A549 (cell line): ENCODE results near the gene CRACR2B. TPM values are rescaled to one million over a fixed set of nuclear protein-coding genes. Genes with fewer than 3 reads are reported as not detected.
A peak's percentile ranks its signal among the peaks of the same experiment; 100 is the strongest.

Experiments used
- ATAC-seq, 2 experiments: fragments of 200-7000 bp in 1 of 2; fragments of >200 bp in 1 of 2; cut with Nextera tagmentation in 1 of 2; cut with Tn5 transposase in 1 of 2; 3 replicates each; pipeline versions ENCODE4 v1.8.0 to v1.9.1; 2018 to 2020; ENCODE audit warnings: mild to moderate bottlenecking in 1 of 2, moderate library complexity in 1 of 2
- CTCF ChIA-PET: fragments of 300-600 bp; sonication (Branson Sonifier 250); formaldehyde crosslinking; extraction: SDS; loops from one replicate; lab custom pipeline; 2021; ENCODE audit warnings: antibody characterized with exemption, inconsistent platforms; lab: Yijun Ruan, JAX
- POLR2A ChIA-PET: fragments of 350-600 bp; formaldehyde crosslinking; extraction: SDS; loops from one replicate; lab custom pipeline; 2021; ENCODE audit warnings: antibody characterized with exemption, inconsistent platforms; lab: Yijun Ruan, JAX
- DNase-seq, 2 experiments: peaks; one replicate each; pipeline versions ENCODE4 v3.0.0 to v3.0.0-alpha.2; 2011 to 2016; ENCODE audit warnings: low read depth in 1 of 2, low spot score in 1 of 2
- FAIRE-seq: peaks from 2 replicates; lab custom pipeline; 2011; peaks lifted over from hg19 to GRCh38; lab: Jason Lieb, UNC
- H3K27ac ChIP-seq, 2 experiments: fragments of >200 bp; sonication (Bioruptor Twin); formaldehyde crosslinking; 3 replicates each; pipeline ENCODE4 v1.5.1; 2016 to 2017
- H3K4me1 ChIP-seq: fragments of >200 bp; sonication (Bioruptor Twin); formaldehyde crosslinking; 3 replicates; pipeline ENCODE4 v1.6.1; 2016
- H3K4me2 ChIP-seq: fragments of >200 bp; sonication (Bioruptor Twin); formaldehyde crosslinking; 3 replicates; pipeline ENCODE4 v1.6.1; 2016
- H3K4me3 ChIP-seq: fragments of >200 bp; sonication (Bioruptor Twin); formaldehyde crosslinking; 3 replicates; pipeline ENCODE4 v1.5.1; 2016
- H3K9me3 ChIP-seq: fragments of >200 bp; sonication (Bioruptor Twin); formaldehyde crosslinking; 3 replicates; pipeline ENCODE4 v1.6.1; 2016
- CEBPB ChIP-seq, 2 experiments: fragments of >200 bp in 1 of 2; sonication (Bioruptor Twin) in 1 of 2; formaldehyde crosslinking in 1 of 2; IDR thresholded peaks; 2 replicates each; pipeline ENCODE4 v1.6.1; 2012 to 2016
- CHD2 ChIP-seq: fragments of 150-350 bp; IDR thresholded peaks from 2 replicates; pipeline ENCODE4 v1.6.1; 2014; ENCODE audit warnings: low read length; ENCODE audit not compliant: partially characterized antibody
- EP300 ChIP-seq, 2 experiments: fragments of >200 bp; sonication (Bioruptor Twin); formaldehyde crosslinking; IDR thresholded peaks; 2 replicates in 1 of 2; 3 replicates in 1 of 2; pipeline ENCODE4 v1.6.1; 2016 to 2017
- ESRRA ChIP-seq: fragments of 150-350 bp; IDR thresholded peaks from 2 replicates; pipeline ENCODE4 v1.6.1; 2014; ENCODE audit warnings: mild to moderate bottlenecking, low read length, borderline replicate concordance
- FOSL2 ChIP-seq, 2 experiments: fragments of 450-650 bp in 1 of 2; fragments of >200 bp in 1 of 2; sonication (Bioruptor Twin) in 1 of 2; formaldehyde crosslinking; IDR thresholded peaks; 2 replicates each; pipeline versions ENCODE4 v1.5.0 to v1.6.1; 2016 to 2020; ENCODE audit warnings: mild to moderate bottlenecking in 1 of 2, moderate library complexity in 1 of 2
- GATA3 ChIP-seq: IDR thresholded peaks from 2 replicates; pipeline ENCODE4 v1.6.1; 2012; ENCODE audit warnings: borderline replicate concordance
- HOXA7 ChIP-seq: fragments of 250-450 bp; sonication (Bioruptor Pico); IDR thresholded peaks from 2 replicates; pipeline ENCODE4 v1.5.0; 2020; ENCODE audit warnings: mild to moderate bottlenecking, moderate library complexity
- HOXB13 ChIP-seq: fragments of 250-450 bp; sonication (Bioruptor Pico); IDR thresholded peaks from 2 replicates; pipeline ENCODE4 v1.5.0; 2020; ENCODE audit warnings: low read depth, mild to moderate bottlenecking, moderate library complexity
- HOXB5 ChIP-seq: fragments of 250-450 bp; sonication (Bioruptor Pico); IDR thresholded peaks from 2 replicates; pipeline ENCODE4 v1.5.0; 2020; ENCODE audit warnings: mild to moderate bottlenecking, moderate library complexity
- MAFK ChIP-seq: fragments of 450-650 bp; IDR thresholded peaks from 2 replicates; pipeline ENCODE4 v1.6.1; 2014; ENCODE audit not compliant: partially characterized antibody
- MAZ ChIP-seq: fragments of 150-350 bp; IDR thresholded peaks from 2 replicates; pipeline ENCODE4 v1.6.1; 2014; ENCODE audit warnings: antibody characterized with exemption, low read depth, low read length, borderline replicate concordance
- NPAS2 ChIP-seq: fragments of 250-450 bp; sonication (Bioruptor Pico); IDR thresholded peaks from 2 replicates; pipeline ENCODE4 v1.8.0; 2022; ENCODE audit warnings: mild to moderate bottlenecking, moderate library complexity, borderline replicate concordance
- PHF8 ChIP-seq: fragments of 200-600 bp; sonication (generic); IDR thresholded peaks from 2 replicates; pipeline ENCODE4 v1.6.1; 2016; ENCODE audit warnings: low read depth, mild to moderate bottlenecking, antibody characterized with exemption, moderate library complexity, borderline replicate concordance
- POLR2A ChIP-seq: IDR thresholded peaks from 2 replicates; pipeline ENCODE4 v1.6.1; 2012; ENCODE audit warnings: mild to moderate bottlenecking, low read length
- RAD21 ChIP-seq, 2 experiments: fragments of >200 bp in 1 of 2; sonication (Bioruptor Twin) in 1 of 2; formaldehyde crosslinking in 1 of 2; IDR thresholded peaks in 1 of 2; conservative IDR thresholded peaks in 1 of 2; 2 replicates in 1 of 2; 3 replicates in 1 of 2; pipeline ENCODE4 v1.6.1; 2012 to 2018; ENCODE audit warnings: inconsistent platforms in 1 of 2
- RARB ChIP-seq: fragments of 250-450 bp; sonication (Bioruptor Pico); IDR thresholded peaks from 2 replicates; pipeline ENCODE4 v1.8.0; 2021; ENCODE audit warnings: mild to moderate bottlenecking, moderate library complexity
- RCOR1 ChIP-seq: fragments of 150-350 bp; IDR thresholded peaks from 2 replicates; pipeline ENCODE4 v1.6.1; 2014; ENCODE audit warnings: antibody characterized with exemption, low read length, low read depth
- RFX5 ChIP-seq: fragments of 450-650 bp; IDR thresholded peaks from 2 replicates; pipeline ENCODE4 v1.7.1; 2014; ENCODE audit warnings: antibody characterized with exemption, mild to moderate bottlenecking, moderate library complexity
- SMC3 ChIP-seq: fragments of >200 bp; sonication (Bioruptor Twin); formaldehyde crosslinking; IDR thresholded peaks from 3 replicates; pipeline ENCODE4 v1.6.1; 2018; ENCODE audit warnings: inconsistent platforms
- SREBF2 ChIP-seq: fragments of 450-650 bp; IDR thresholded peaks from 2 replicates; pipeline ENCODE4 v1.6.1; 2014; ENCODE audit warnings: mild to moderate bottlenecking, moderate library complexity
- TP53 ChIP-seq: fragments of 250-450 bp; sonication (Bioruptor Pico); IDR thresholded peaks from 2 replicates; pipeline ENCODE4 v1.5.0; 2021; ENCODE audit warnings: mild to moderate bottlenecking, moderate library complexity
- WGBS: methylation state at CpG from one replicate; pipeline ENCODE4 v1.1.6; 2017; ENCODE audit errors: missing lambda C conversion rate; 5-methylcytosine and 5-hydroxymethylcytosine counted together
- polyA plus RNA-seq, 4 experiments: library from polyadenylated mRNA; depleted of rRNA in 3 of 4; stranded (reverse); fragments of >200 nt; fragmentation: RNase III in 1 of 4; extraction: RNeasy Plus Mini Kit Qiagen cat#74134 plus additional on column Dnase treatment in 1 of 4; gene quantifications; 2 replicates in 3 of 4; 3 replicates in 1 of 4; pipeline ENCODE4 v1.2.3, GENCODE V29; 2011 to 2017
- TF ChIP-seq, protein P1 (sequence below): IDR thresholded peaks from 2 replicates; pipeline ENCODE4 v1.6.1; 2012; ENCODE audit warnings: low read depth, borderline replicate concordance
- TF ChIP-seq, protein P2 (sequence below): IDR thresholded peaks from 2 replicates; pipeline ENCODE4 v1.6.1; 2012
- TF ChIP-seq, protein P3 (sequence below): fragments of 250-450 bp; sonication (Bioruptor Pico); IDR thresholded peaks from 2 replicates; pipeline ENCODE4 v1.5.0; 2021; ENCODE audit warnings: mild to moderate bottlenecking, moderate library complexity, borderline replicate concordance

Gene CRACR2B
- polyA plus RNA-seq, 2 of the 4 experiments (the other 2 are of a cell fraction), result 1.2 to 3.0 TPM

DNA sequence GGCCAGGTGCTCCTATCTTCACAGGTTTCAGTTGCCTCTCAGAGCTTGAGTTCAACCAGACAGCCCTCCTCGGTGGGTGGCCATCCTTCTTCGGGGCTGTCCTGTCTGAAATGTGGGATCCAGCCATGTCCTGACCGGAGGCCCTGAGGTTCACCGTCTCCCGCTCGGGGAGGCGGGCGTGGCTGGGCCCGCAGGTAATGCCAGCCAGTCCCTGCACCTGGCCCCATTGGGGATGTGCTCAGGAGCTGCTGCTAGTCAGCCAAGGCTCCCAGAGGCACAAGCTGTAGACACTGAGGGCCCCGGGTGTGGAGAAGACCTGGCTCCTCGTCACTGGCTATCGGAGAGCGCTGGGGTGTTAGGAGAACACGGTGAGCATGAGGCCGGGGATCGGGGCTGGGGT is 47.5 kb downstream of the CRACR2B start:
- no peak for FAIRE-seq
- Histone ChIP-seq H3K4me2 (no peak overlapping the region), H3K4me3 (no peak overlapping the region), H3K27ac (no peak overlapping the region), H3K9me3 (no peaks in the 10 kb centered on the region), H3K4me1 (peaks cover 5% of the 10 kb centered on the region; the same call in 1 of the 3 replicates)
- CTCF ChIA-PET, result interaction anchor here (0.6 to 2.4 kb wide), 4 partner anchors 17 to 176 kb away, joined by 3 to 14 read pairs (median 3); no protein-coding TSS in a partner anchor
- ATAC-seq, result no peak
- POLR2A ChIA-PET, result no interaction called here
- no peak for DNase-seq
- no peak for TF ChIP-seq RAD21 (conservative IDR thresholded peaks at IDR 0.05 in 1 of 2, IDR thresholded peaks at IDR 0.05 in 1 of 2)
- TF ChIP-seq RFX5, result no peak
- TF ChIP-seq FOSL2 (IDR thresholded peaks at IDR 0.05), result no peak
- no peak for TF ChIP-seq FOSL2 (CRISPR knock-in tag; IDR thresholded peaks at IDR 0.05)
- TF ChIP-seq RARB (CRISPR knock-in tag), result no peak
- 95% methylated on average over 9 of the region's 16 CpGs for WGBS

DNA sequence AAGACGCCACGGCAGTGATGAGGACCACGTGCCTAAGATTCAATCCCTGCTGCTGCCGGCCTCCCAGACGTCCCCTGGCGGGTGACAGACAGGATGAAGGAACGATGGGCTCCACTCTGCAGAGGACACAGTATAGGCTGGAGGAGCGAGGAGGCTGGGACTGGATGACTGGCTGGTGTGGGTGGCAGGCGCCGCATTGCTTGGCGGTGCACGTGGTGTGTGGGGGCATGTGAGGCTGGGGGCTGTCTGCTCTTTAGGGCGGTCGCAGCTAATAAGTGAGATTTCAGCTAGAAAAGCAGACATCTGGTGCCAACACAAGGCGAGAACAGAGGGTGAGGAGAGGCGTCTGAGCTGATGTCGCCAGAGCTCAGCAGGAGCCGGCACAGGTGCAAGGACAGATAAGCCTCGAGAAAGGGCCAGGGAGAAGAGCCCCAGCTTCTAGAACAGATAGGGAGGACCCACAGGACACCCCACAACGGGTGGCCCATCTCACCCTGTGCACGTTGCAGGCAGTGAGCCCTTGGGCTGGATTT is 48.1 kb downstream of the CRACR2B start:
- Histone ChIP-seq H3K4me3 (no peak overlapping the region), H3K4me2 (no peak overlapping the region), H3K4me1 (peaks cover 5% of the 10 kb centered on the region; the same call in 1 of the 3 replicates), H3K9me3 (no peaks in the 10 kb centered on the region), H3K27ac (no peak overlapping the region)
- POLR2A ChIA-PET, result no interaction called here
- CTCF ChIA-PET, result interaction anchor here (1.3 to 2.4 kb wide), 4 partner anchors 16 to 175 kb away, joined by 3 to 14 read pairs (median 6); no protein-coding TSS in a partner anchor
- FAIRE-seq (no peak), DNase-seq (no peak), ATAC-seq (no peak)
- no peak for TF ChIP-seq CEBPB (IDR thresholded peaks at IDR 0.05)
- no peak for TF ChIP-seq EP300 (IDR thresholded peaks at IDR 0.05)
- TF ChIP-seq SMC3, result no peak
- TF ChIP-seq HOXB5 (CRISPR knock-in tag), result no peak
- TF ChIP-seq SREBF2, result no peak
- no peak for TF ChIP-seq POLR2A
- no peak for TF ChIP-seq HOXA7
- TF ChIP-seq HOXB13 (CRISPR knock-in tag), result no peak
- TF ChIP-seq, protein P1, sequence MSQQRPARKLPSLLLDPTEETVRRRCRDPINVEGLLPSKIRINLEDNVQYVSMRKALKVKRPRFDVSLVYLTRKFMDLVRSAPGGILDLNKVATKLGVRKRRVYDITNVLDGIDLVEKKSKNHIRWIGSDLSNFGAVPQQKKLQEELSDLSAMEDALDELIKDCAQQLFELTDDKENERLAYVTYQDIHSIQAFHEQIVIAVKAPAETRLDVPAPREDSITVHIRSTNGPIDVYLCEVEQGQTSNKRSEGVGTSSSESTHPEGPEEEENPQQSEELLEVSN, result no peak
- TF ChIP-seq FOSL2 (IDR thresholded peaks at IDR 0.05), result no peak
- TF ChIP-seq FOSL2 (CRISPR knock-in tag; IDR thresholded peaks at IDR 0.05), result no peak
- no peak for TF ChIP-seq NPAS2 (CRISPR knock-in tag)
- TF ChIP-seq CHD2, result no peak
- no peak for TF ChIP-seq RCOR1
- TF ChIP-seq ESRRA, result no peak
- no peak for TF ChIP-seq MAZ
- TF ChIP-seq, protein P2, sequence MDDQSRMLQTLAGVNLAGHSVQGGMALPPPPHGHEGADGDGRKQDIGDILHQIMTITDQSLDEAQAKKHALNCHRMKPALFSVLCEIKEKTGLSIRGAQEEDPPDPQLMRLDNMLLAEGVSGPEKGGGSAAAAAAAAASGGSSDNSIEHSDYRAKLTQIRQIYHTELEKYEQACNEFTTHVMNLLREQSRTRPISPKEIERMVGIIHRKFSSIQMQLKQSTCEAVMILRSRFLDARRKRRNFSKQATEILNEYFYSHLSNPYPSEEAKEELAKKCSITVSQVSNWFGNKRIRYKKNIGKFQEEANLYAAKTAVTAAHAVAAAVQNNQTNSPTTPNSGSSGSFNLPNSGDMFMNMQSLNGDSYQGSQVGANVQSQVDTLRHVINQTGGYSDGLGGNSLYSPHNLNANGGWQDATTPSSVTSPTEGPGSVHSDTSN, result no peak
- no peak for TF ChIP-seq GATA3
- no peak for TF ChIP-seq PHF8
- no peak for TF ChIP-seq TP53
- 91% methylated on average over 21 of the region's 21 CpGs for WGBS

DNA sequence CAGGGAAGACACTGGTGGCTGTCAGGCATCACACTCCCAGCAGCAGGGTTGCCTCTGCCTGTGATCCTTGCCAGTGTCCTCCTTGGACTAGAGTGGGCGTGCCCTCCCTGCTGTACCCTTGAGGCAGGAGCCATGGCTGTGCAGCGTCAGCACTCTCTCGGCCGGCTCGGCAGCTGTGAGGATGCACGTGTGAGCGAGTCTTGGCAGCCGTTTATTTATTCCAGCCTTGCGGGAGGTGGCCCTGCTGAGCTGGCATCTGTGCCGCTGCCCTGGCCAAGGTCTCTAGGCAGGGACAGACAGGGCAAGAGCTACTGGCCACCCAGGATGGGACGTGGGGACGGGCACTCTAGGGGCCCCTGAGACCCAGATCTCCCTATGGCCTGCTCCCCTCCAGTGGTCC is 48.8 kb downstream of the CRACR2B start:
- Histone ChIP-seq H3K27ac (no peak overlapping the region), H3K4me1 (peaks cover 5% of the 10 kb centered on the region; the same call in 1 of the 3 replicates), H3K4me3 (no peak overlapping the region), H3K9me3 (no peaks in the 10 kb centered on the region), H3K4me2 (no peak overlapping the region)
- ChIA-PET CTCF (interaction anchor here (1.3 to 2.4 kb wide), 6 partner anchors 15 to 177 kb away, joined by 3 to 14 read pairs (median 6); no protein-coding TSS in a partner anchor), POLR2A (no interaction called here)
- DNase-seq (no peak), ATAC-seq (peak; percentile 2 to 9; a peak in 4 of 6 replicates), FAIRE-seq (no peak)
- TF ChIP-seq, protein P3, sequence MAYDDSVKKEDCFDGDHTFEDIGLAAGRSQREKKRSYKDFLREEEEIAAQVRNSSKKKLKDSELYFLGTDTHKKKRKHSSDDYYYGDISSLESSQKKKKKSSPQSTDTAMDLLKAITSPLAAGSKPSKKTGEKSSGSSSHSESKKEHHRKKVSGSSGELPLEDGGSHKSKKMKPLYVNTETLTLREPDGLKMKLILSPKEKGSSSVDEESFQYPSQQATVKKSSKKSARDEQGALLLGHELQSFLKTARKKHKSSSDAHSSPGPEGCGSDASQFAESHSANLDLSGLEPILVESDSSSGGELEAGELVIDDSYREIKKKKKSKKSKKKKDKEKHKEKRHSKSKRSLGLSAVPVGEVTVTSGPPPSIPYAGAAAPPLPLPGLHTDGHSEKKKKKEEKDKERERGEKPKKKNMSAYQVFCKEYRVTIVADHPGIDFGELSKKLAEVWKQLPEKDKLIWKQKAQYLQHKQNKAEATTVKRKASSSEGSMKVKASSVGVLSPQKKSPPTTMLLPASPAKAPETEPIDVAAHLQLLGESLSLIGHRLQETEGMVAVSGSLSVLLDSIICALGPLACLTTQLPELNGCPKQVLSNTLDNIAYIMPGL (CRISPR knock-in tag), result no peak
- TF ChIP-seq MAFK (peak; percentile 40), TP53 (no peak)
- 89% methylated on average over 11 of the region's 12 CpGs for WGBS
